Stimulated activated CD4-positive, alpha-beta T cell treated with anti-CD3 and anti-CD28 coated beads, TNF-alpha, amount 100 ng/mL, for 4 hours (primary cell): Measurements from ENCODE around the gene GNAI2.
"Not testable (repeated sequence)": the region's sequence is repeated elsewhere in the genome, so short reads cannot be mapped to it uniquely, and the experiment has no call there.

ENCODE experiments used
- DNase-seq, 3 experiments: peaks; one replicate each; pipeline ENCODE4 v3.0.0-alpha.2; 2020; ENCODE audit warnings: low read depth in 3 of 3

Gene GNAI2

DNA sequence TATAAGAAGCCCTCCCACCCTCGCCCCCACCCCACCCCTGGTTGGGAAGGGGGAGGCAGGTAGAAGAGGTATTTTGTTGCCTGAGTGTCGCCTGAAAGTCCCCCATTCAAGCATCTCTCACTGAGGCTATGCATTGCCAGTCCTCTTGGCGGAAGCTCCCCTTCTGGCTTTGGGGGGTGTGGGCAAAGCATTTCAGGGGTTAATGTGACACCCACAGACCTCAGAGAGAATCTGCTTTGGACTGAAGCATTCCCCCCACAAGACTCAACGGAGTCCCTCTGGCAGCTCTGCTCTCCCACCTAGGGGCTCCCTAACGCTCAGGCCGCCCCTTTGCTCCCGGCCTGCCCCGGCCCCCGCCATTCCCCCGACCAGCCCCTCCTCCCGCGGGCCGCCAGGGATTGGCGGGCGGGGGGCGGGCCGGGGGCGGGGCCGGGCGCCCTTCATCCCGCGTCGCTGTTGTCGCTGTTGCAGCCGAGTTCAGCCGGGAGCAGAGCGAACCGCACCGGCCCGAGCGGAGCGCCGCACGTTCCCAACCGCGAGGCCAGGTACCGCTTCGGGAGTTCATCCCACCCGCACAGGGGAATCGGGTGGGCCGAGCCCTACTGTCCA lies 31.1 kb upstream of the GNAI2 start, which contains the start of gene SLC38A3:
Gene SLC38A3 (plus strand): TSS at position 468 of the 609 bp plus-strand sequence. CDS start 8,929 bp downstream, outside the sequence.
- no peak for DNase-seq

DNA sequence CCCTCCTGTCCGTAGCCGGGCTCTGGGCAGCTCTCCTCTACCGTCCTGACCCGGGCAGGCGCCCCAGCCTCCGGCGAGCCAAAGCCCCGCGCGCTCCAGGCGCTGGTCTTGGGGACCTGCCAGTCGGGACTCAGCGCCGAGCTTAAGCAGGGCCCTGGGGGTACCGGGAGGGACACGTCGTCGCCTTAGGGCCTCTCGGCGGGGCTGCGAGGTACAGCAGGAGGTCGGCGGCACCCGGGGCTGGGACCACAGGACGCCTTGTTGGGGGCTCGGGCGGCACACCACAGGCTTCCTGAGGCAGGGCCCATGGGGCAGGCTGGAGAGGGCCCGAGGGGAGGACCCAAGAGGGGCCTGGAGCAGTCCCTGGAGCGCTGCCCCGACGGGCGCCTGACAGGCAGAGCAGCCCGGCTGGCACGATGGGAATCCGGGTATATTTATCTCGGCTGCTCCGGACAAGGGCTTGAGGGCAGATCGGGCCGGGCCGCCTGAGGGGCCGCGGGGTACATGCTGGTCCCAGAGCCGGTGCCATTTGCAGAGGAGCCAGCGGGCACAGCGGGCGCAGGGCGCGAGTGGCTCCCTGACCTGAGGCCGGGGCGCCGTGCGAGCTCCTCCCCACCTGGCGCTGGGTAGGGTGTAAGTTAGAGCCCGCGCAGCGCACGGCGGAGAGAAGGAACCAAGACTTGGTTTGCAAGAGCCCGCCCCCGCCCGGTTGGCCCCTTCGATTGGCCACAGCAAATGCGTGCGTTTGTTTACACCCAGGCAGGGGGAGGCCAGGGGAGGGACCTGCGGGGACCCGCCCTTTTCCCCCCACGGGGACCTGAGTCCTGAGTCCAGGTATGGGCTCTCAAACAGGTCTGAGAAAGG lies 30.4 kb upstream of the GNAI2 start:
- no peak for DNase-seq

DNA sequence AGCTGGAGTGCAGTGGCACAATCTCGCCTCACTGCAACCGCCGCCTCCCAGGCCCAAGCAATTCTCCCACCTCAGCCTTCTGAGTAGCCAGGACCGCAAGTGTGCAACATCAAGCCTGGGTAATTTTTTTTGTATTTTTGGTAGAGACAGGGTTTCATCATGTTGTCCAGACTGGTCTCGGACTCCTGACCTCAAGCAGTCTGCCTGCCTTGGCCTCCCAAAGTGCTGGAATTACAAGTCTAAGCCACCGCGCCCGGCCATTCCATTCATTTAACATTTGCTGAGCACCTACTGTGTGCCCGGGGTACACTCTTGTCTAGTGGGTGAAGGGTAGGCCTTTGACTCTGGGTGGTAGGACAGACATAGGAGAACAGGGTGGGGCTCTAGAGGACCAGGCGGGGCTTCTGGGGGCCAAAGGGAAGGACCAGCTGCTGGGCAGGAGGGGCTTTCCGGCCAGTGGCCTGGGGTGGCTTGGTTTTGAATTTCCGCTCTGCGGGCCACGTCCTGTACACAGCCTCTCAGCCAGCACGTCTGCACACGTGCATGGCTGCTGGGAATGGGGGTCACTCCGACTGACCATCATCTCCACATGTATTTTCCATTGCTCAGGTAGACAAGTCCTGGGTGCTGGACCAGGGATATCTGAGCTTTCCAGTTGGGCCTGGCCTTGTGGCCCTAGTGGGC lies 28.5 kb upstream of the GNAI2 start:
- DNase-seq = no peak

DNA sequence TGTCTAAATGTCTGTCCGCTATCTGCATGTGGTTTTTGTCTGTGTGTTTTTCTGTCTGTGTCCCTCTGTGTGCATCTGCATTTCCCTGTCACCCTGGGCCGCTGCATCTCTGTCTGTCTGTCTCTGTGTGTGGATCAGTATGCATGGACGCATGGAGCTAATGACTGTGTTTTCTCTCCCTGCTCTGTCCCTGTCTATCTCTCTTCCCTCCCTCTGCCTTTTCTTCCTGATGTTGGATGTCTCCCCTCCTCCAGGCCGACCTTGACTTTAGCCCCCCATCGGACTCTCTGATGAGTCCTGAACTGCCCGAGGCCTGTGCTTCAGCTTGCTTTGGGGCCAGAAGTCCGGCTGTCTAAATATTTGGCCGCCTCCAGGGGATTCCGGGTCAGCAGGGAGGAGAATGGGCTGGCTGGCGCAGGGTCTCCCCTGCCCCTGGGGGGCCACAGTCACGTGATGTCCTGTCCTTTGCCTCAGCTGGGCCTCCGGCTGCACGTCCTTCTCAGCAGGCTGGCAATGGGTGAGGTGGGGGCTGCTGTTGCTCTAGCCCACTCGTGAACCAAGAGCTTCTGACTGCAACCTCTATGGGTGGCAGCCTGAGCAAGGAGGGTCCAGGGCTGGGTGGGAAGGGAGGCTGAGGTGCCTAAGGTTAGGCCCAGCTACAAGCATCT lies 27.2 kb upstream of the GNAI2 start:
- no peak for DNase-seq

DNA sequence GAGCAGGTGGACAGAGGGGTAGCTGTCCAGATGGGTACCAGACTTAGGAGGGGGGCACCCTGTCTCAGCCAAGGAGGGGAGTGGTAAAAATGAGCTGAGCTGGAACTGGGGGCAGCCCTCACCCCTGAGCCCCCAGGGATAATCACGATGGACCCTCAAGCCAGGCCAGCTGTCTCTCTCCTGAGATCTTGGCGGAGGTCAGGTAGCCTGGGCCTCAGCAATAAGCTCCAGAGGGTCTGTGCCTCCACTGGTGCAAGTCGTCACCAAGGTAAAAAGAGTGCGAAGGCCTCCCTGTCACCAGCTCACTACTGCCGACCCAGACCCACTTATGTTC lies 25.9 kb upstream of the GNAI2 start:
- DNase-seq = no peak

DNA sequence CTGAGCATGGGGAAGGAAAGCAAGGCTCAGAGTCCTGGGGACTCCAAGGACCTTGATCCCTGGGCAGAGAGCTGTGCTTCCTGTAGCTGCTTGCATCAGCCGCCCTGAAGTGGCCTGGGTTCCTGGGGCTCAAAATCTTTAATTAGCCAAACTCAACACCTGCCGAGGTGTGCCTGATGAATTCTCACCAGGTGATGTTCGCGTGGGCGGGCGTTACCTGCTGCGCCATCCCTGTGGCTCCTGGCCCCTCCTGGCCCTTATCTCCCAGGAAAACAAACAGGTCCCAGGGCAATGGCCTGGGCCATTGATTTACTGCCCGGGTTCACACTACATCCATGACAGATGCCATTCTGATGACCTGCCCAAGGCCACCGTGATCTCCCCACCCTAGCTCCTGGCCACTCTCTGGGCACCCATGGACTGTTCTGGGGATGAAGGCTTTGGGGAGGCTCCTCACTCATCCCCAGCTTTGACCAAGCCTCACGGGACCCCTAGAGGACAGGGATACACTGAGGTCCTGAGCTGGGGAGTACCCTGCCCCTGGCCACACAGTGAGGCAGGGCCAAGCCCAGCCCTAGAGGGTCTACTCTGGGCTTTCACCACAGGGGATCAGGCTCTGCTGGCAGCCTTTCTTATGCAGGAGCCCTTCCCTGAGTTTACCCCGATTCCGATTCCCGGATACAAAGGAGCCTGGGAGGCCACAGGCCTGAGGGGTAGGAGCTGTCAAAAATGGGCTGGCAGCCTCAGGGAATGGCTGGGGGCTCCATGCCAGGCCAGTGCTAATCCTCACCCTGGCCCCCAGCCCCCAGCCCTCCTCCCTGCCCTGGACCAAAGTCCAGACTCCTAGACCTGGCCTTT lies 25.3 kb upstream of the GNAI2 start:
- no peak for DNase-seq

DNA sequence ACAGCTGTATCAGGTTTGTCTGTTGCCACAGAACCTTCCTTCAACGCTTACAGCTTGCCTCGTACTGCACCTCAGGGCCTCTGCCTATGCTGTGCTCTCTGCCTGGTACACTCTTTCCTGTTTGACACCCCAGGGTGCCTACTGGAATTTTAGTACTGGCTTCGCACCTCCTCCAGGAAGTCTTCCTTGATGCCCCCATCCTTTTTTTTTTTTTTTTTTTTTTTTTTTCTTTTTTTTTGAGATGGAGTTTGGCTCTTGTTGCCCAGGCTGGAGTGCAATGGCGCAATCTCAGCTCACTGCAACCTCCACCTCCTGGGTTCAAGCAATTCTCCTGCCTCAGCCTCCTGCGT lies 24.7 kb upstream of the GNAI2 start:
- DNase-seq = not testable (repeated sequence)

DNA sequence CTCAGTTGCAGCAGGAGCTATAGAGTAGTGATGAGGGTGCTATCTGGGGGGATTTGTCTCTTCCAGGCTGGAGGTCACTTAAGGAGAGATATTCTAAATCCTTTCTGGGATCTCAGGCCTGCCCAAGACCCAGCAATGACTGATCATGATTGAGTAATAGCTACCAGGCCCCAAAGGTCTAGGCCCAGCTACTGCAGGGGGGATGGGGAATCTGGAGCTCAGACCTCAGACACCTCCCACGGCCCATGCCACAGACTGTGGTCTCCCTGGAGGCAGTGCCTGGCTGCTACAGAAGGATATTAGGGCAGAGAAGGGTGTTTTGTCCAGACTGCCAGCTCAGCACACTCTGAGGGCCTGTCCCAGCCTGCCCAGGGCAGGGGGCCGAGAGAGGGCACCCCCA lies 24.1 kb upstream of the GNAI2 start:
- DNase-seq = no peak

DNA sequence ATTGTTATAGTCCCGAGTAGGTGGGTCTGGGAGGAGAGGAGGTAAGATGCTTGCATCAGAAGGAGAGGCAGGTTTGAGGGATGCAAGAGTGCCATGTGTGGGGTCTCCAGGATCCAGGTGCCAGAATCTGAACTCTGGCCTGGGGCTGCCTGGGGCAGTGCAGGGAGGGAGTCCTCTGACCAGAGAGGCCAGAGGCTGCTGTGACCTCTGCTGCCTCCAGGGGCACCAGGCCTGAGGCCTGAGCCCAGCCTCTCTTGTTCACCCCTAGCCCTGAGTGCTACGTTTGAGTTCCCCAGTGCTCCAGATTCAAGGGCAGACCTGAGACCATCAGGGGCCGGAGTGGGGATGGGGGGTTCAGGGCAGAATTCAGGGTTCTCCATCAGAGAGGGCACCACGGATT lies 23.5 kb upstream of the GNAI2 start:
- no peak for DNase-seq

DNA sequence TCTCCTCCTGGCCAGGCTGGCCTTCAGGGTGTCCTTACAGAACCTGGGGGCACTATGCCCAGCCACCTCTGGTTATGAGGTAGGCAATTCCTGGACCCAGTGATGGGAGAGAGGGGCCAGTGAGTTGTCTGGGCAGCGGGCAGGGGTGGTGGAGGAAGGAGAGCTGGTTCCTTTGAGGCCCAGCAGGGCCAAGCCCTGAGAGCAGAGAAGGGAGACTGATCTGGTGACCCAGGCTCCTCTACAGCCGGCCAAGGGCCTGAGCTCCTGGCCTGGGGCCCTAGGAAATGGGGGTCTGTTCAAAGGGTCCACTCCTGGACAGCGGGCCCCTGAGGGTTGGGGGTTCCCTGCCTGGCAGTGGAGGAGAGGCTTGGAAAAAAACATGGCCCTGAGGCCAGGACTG lies 23.0 kb upstream of the GNAI2 start:
- no peak for DNase-seq

DNA sequence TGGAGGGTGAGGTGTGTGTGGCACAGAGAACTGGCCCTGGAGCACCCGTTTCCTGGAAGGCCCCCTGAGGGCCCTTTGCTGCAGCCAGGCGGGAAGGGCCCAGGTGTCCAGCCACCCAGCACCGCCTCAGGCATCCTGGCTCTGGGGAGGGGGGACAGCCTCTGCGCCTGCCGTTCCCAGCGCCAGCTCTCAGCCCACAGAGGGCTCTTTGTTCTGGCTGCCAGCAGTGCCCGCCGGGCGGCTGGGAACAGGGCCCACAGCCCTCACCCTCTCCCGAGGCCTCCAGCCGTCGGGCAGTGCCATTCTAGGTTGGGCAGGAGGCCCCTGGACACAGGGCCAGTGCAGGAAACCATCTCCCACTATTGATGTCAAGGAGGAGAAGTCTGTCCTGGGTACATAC lies 22.6 kb upstream of the GNAI2 start:
- no peak for DNase-seq

DNA sequence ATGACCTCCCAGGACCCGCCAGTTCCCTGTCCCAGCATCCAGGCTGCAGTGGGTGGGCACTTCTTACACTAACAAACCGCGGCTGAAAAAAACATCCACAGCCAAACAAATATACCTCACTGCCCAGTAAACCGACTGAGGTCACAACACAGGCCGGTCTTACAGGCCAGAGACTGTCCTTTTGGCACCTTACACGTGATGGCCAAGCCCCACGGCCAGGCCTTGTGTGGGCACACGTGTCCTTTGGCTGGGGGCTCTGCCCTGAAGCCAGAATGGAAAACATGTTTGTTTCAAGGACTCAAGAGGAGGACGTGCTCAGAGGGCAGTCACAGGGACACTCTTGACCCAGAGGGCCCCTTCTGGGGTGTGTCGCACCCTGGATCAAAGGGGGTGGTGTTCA lies 21.2 kb upstream of the GNAI2 start:
- DNase-seq = no peak

DNA sequence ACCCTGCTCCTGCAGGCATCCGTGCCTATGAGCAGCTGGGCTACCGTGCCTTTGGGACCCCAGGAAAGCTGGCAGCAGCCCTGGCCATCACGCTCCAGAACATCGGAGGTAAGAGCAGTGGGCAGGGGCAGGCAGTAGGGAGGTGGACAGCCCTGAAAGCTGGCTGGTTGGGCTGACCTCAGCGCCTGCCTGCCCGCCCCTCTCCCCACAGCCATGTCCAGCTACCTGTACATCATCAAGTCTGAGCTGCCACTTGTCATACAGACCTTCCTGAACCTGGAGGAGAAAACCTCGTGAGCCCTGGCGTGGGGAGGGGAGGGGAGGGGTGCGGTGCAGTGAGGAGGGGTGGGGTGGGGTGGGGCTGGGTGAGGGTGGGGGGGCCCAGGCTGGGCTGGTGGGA lies 20.5 kb upstream of the GNAI2 start:
- DNase-seq = no peak

DNA sequence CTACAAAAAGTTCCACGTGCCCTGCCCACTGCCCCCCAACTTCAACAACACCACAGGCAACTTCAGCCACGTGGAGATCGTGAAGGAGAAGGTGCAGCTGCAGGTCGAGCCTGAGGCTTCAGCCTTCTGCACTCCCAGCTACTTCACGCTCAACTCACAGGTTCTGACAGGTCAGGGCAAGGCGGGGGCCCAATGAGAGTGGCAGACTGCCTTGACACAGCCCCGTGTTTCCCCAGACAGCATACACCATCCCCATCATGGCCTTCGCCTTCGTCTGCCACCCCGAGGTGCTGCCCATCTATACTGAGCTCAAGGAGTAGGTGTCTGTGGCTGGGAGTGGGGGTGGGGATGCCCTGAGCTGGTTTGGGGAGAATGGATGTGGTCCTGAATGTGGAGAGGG lies 18.3 kb upstream of the GNAI2 start:
- no peak for DNase-seq

DNA sequence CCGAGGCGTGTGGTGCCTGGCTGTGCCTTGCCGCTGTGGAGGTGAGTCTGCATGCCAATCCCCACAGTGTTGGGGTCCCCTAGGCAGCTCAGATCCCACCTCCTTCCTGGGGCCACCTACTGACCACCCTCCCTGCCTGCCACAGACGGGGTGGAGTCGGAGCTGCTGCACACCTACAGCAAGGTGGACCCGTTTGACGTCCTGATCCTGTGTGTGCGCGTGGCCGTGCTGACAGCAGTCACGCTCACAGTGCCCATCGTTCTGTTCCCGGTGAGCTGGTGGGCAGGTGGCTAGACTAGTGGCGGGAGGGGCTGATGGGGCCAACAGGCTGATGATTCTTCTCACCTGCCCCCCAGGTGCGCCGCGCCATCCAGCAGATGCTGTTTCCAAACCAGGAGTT lies 17.6 kb upstream of the GNAI2 start:
- no peak for DNase-seq

DNA sequence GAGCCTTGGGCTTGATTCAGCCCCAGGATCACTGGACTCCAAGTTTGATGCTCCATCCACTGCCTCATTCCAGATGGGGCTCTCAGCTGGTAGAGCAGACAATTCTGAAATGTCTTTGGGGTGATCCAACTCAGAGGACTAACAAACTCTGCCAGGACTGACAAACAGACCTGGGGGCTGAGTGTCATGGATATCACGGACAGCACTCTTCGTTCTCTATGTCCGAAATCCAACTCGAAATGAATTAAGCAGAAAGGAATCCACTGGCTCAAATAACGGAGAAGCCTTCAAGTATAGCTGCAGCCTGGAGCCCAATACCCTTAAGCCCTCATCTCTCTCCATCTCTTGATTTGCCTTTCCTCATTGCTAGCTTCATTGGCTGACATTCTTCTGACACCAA lies 16.7 kb upstream of the GNAI2 start:
- DNase-seq = no peak

DNA sequence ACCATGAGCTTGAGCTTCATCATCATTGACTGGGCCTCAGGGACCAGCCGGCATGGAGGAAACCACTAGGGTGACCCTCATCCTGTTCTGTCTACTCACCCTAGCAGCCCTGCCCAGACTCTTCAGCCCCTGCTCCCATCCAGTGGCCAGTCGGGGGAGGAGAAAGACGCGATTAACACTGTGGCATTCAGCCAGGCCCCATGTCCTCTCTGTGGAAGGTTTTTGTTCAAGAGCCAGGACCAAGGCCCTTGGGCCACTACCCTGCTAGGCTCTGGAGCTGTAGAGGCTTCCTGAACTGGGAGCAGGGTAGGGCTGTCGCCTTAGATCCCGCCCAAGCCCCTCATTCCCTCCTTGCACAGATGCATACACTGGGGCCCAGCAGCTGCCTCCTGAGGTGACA lies 15.9 kb upstream of the GNAI2 start:
- DNase-seq = no peak

DNA sequence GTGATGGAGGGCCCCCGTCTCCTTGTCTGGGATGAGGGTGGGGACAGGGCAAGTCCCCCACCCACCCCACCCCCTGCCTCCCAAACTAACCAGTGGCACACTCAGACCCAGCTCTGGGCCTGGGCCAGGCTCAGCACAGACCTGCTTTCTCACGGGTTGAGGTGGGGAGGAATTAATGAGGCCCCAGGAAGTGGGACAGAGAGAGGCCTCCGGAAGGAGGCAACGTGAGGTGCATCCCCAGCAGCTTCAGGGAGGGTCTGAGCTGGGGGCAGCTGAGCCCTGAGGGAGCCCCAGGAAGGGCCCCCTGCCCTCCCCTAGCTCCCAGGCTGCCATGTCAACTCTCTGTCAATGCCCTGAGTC lies 15.0 kb upstream of the GNAI2 start:
- DNase-seq = no peak

DNA sequence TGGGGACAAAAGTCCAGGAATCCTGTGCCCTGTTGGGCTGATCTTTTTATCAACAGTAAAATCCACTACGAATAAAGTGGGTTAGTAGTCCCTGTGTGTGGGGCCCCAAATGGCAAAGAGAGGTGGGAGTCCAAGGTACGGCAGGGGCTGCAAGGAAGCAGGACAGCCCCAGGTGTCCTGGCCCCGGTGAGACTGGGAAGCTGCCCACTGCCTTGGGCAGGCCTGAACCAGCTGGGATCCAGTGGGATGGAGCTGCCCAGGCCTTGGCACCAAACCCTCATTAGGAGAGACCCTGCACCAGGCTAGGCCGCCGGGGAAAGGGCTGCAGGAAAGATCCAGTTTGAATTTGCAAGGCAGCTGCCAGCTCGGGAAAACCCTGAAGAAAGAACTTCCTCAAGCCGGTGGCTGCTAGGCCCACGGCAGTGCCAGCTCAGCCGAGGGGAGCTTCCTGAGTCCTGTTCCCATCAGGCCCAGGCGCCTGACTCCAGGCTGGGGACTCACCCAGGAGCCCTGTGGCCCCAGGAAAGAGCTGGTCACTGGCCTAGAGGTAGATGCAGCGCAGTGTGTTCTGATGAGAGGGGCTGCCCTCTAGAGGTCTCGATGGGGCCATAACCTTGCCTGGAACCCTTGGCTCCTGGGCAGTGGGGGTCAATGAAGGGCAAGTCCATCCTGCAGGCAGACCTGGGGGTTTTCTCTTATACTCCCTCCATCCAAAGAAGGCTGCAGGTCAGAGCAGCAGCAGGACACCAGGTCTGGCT lies 14.4 kb upstream of the GNAI2 start:
- no peak for DNase-seq

DNA sequence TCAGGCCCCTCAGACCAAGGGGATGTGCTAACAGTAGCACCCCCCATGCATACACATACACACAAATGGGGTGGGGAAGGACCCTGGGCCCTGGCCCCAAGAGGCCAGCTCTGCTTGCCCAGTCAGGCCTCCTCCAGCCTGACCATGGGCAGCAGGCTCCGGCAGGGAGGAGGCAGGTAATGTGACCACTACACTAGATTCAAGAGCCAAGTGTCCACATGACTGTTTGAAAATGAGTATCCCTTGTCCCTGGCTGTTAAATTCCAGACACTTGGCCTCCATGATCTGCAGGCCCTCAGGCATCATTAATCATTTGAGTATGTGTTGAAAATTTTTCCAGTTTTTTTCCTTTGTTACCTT lies 13.9 kb upstream of the GNAI2 start:
- DNase-seq = no peak

DNA sequence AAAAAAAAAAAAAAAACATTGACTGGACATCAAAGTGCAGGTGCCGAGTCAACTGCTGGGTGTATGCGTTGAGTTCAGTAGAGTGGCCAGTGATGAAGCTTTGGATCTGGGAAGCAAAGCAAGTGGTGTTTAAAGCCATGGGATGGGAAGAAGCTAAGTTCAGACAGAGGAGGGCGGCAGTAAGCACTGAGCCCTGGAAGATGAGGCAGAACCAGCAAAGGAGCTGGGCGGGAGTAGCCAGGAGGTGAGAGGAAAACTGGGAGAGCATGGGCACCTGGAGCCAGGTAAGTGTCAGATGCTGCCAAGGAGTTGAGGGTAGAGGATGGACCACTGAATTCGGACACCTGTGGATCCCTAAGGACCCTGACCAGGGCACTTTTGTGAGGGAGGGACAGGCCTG lies 11.4 kb upstream of the GNAI2 start:
- no peak for DNase-seq
